Limb (tissue), 2 donors: ENCODE measurements around the gene CCND1.
"Not testable (repeated sequence)": the region's sequence is repeated elsewhere in the genome, so short reads cannot be mapped to it uniquely, and the experiment has no call there.

Source experiments
- DNase-seq, 2 donors: peaks; one replicate each; pipeline ENCODE4 v3.0.0-alpha.2; 2016; ENCODE audit errors: extremely low spot score in 2 of 2

The CCND1 gene

DNA sequence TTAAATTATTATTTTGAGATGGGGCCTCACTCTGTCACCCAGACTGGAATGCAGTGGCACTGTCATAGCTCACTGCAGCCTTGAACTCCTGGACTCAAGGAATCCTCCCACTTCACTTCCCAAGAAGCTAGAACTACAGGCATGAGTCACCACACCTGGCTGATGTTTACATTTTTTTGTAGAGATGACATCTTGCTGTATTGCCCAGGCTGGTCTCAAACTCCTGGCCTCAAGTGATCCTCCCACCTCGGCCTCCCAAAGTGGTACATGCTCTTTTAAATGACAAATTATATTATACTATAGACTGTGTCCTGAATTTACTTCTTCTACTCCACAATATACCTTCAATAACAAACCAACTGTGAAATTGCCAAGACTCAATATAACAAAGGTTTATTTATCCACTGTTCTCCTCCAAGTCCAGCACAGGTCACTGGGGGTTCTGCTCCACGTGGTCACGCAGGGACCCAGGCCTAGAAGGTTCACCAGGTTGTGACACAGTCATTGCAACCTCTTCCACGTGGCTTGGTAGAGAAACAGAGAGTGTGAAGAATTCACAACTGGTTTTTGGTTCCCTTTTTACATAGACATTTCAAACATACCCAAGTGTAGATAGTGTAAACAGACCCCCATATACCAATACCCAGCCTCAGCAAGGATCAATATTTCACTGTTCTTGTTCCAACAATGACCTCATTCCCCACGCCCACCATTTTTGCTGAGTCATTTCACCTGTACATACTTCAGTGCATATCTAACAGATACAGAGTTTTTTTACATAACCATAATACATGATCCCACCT is 47.2 kb downstream of the CCND1 start:
- not testable (repeated sequence) for DNase-seq

DNA sequence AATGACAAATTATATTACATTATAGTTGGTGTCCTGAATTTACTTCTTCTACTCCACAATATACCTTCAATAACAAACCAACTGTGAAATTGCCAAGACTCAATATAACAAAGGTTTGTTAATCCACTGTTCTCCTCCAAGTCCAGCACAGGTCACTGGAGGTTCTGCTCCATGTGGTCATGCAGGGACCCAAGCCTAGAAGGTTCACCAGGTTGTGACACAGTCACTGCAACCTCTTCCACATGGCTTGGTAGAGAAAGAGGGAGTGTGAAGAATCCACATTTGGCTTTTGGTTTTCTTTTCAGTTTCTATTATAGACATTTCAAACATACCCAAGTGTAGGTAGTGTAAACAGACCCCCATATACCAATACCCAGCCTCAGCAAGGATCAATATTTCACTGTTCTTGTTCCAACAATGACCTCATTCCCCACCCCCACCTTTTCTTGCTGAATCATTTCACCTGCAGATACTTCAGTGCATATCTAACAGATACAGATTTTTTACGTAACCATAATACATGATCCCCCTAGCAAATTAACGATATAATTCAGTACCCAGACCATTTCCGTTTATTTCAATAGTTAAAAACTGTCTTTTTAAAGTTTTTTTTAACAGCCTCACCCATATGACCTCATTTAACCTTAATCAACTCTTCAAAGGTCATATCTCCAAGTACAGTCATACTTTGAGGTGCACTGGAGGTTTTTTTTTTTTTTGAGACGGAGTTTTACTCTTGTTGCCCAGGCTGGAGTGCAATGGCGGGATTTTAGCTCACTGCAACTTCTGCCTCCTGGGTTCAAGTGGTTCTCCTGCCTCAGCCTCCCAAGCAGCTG is 48.7 kb downstream of the CCND1 start:
- DNase-seq: no peak

DNA sequence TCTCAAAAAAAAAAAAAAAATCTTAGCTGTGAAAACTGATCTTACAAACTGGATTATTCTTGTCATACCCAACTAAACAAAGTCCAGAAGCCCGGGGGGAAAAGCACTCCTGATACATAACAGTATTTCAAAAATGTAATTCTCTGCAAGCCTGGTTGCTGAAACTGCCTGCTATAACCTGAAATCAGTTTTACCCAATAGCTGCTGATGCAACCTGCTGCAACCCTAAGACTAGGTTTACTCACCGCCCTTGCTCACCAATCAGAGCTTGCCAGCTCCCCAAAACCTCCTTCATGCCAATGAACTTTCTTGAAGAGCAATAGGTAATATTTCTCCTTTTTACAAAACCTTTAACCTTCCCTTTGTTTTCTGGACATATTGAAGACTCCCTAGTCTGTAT is 50.5 kb downstream of the CCND1 start:
- DNase-seq: no peak

DNA sequence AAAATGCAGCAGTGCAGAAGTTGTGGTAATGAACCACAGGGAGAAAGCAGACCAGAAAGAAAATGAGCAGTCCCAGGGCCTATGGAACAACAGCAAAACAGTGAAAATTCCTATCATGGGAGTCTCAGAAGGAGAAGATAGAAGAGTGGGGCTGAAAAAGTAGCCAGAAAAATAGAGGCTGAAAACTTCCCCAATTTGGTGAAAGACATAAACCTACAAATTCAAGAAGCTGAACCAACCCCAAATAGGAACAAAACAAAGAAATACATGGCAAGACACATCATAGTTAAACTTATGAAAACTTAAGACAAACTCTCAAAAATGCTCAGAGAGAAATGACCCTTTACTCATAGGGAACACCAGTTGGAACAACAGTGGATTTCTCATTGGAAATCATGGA is 51.5 kb downstream of the CCND1 start:
- no peak for DNase-seq

DNA sequence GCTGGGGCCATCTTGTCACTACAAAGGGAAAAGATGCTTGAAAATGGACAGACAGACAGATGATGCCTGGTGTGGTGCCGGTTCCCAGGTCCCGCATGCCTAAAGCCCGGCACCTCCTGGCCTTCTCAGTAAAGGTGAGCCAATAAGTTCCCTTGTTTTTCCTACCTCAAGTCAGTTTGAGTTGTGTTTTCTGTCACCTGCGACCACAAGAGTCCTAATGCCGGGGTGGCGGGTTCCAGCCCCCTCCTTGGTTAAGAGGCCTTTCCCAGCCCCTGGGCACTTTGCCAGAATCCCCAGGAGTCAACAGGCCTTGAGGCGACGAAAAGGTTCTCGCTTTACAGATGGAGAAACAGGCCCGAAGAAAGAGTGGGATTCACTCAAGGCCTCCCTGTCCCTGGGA is 53.8 kb downstream of the CCND1 start:
- no peak for DNase-seq

DNA sequence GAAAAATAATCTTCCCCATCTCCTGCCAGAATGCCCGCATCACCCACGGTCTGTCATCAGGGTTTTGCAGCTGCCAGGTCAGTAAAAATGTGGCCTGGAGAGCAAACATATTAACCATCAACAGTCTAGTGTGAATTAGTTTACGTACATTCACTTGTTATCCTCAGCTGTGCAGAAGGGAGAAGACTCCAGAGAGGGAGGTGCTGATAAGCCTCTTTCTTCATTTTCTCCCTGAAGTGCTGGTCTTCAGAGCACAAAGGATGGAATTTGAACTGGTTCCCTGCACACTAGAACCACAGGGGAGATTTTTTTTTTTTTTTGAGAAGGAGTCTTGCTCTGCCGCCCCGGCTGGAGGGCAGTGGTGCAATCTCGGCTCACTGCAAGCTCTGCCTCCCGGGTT is 54.6 kb downstream of the CCND1 start:
- no peak for DNase-seq

DNA sequence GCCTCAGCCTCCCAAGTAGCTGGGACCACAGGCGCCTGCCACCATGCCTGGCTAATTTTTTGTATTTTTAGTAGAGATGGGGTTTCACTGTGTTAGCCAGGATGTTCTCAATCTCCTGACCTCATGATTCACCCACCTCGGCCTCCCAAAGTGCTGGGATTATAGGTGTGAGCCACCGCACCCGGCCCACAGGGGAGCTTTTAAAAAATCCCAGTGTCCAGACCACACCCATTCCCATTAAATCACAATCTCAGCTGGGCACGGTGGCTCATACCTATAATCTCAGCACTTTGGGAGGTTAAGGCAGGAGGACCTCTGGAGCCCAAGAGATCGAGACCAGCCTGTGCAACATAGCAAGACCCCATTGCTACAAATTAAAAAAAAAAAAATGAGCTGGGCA is 55.0 kb downstream of the CCND1 start:
- DNase-seq: not testable (repeated sequence)

DNA sequence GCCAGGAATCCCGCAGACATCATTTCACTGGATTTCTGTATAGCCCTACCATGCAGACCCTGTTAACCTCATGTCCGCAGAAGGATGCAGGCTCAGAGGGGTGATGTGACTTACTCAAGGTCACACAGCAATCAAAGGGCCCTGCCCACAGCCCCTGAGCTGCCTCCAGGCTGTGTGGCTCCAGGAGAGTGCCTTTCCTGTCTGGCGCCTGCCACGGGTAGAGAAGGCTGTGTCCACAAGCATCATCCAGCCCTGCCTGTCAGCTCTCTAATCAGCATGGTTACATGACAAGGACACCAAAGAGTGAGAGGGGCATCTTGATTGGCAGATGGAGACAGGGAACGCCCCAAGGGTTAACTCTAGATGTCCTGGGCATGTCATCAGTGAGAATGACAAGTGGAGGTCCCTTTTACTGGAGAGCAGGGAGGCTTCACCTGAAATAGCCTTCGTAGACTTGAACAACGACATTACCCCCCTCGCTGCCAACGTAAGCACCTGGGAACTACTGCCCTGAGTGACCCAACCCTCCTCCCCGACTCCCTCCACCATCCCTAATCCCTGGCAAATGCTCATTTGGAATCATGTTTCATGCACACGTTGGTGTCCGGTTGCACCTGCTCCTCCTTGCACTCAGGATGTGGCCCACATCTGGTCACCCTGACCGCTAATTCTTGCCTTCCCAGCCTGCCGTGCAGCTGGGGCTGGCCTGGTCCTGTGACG is 56.0 kb downstream of the CCND1 start:
- DNase-seq: no peak

DNA sequence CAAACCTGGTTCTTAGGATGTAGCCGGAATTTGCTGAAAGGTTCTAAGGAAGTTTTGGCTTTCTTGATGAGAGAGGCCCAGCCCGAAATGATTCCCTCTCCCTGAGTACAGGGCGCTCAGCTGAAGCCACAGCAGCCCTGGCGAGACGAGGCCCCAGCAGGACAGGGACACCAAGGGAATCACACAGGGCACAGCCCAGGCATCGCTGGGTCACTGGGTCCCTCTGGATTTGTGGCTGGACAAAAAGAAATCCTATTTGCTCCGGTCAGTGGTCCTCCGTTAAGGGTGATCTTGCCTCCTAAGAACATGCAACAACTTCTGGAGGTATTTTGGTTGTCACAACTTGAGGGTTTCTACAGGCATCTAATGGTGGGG is 56.5 kb downstream of the CCND1 start:
- no peak for DNase-seq

DNA sequence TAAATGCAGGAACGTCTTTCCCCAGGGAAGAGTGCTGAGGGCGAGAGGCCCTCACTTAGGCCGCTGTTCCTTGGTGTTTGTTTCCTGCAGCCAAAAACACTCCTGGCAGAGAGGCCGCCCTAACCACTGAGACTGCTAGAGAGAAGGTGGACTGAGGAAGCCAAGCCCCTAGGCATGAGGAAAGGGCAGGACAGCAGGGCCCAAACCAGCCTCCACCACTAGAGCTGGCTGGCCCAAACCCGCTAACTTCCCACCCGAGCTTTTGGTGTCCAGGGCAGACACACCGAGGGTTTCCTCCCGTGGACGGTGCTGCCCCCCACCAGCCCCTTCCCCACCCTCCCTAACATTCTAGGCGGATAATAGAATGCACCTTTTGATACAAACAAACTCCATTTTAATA is 56.9 kb downstream of the CCND1 start:
- DNase-seq: no peak

DNA sequence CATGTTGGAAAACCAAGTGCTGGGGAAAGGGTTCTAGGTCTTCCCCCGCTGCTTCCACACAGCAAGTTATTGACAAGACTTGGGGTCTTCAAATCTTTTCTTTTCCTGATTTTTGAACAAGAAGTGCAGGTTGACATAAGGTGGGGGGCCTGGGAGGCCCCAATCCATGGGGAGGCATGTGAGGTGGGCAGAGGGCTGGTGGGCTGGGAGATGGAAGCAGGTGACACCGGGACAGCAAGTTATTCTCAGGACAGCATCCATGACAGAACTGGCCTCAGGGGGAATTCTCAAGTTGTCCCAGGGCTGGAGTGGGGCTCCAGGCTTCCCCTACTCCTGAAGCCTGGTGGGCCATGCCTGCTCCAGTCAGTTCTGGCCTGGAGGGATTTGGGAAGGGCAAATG is 57.4 kb downstream of the CCND1 start:
- no peak for DNase-seq

DNA sequence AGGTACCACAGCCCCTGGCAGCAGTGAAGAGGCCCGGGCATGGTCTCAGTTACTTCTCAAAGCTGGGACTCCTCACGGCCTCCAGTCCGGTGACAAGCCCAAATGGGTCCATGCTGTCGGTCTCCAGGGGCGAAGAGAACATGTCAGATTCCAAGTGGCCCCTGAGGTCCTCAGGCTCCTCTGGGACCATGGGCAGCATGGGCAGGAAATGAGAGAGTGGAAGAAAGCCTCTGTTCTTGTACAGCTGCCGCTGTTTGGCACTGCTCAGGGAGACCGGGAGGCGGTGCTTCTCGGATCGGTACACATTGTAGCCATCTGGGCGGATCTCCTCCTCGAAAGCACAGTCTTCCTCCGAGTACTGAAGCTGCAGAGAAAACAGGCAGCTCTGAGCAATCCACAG is 58.3 kb downstream of the CCND1 start:
- DNase-seq: no peak

DNA sequence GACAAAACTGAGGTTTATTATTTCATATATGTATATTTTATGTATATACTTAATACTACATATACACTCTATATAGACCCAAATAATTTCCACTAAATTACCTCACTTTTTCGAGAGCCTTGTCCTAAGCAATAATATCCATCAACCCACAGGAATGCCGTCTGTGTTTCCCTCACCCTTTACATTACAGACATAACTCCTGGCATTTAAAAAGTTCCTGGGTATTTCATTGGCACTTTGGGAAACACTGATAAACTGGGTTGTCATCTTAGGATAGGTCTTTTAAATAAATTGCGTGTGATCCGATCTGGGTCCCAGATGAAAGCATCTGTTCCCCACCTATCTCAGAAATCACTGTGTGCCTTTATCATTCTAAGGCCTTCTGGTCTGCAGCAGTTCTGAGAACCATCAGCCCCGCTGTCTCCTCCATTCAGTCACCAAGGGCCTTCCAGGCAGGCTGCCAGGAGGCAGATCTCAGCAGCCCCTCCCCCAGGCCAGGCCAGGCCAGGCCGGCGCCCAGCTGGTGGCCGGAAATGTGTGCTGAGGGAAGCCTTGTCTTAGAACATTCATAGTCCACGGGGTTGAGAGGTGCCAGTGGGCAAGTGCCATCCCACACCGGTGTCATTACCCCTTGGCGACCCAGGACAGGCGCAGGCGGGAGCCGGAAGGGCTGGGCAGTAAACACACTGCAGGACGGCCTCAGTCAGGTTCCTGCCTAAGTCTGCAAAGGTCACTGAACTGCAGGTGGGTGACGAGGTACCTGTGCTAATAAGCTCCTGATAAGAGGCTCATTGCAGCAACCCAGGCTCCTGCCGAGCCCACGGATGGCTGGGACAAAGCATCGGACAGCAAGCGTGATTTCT is 59.6 kb downstream of the CCND1 start:
- DNase-seq: peak; percentile 58 to 82

DNA sequence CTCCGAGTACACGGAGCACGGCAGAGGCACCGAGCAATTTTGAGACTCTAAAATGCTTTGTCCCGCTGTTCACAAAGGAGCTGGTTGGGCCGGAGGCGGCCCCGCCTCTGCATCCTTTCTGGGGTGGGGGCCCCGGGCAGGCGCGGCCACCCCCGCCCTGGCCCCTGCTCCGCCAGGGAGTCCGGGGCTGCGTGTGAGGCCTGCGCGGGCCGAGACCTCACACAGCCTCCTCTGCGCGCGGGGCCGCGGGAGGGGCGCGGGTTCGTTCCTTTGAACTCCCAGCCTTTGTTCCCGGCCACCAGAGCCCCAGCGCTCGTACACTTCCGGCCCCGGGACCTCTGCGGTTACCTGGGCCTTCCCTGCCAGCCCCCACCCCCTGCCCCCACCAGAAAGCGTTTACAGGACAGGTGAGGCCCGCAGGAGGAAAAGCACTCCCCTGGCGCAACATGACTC is 61.3 kb downstream of the CCND1 start:
- peak in 1 of 2 donors; percentile 51 for DNase-seq

DNA sequence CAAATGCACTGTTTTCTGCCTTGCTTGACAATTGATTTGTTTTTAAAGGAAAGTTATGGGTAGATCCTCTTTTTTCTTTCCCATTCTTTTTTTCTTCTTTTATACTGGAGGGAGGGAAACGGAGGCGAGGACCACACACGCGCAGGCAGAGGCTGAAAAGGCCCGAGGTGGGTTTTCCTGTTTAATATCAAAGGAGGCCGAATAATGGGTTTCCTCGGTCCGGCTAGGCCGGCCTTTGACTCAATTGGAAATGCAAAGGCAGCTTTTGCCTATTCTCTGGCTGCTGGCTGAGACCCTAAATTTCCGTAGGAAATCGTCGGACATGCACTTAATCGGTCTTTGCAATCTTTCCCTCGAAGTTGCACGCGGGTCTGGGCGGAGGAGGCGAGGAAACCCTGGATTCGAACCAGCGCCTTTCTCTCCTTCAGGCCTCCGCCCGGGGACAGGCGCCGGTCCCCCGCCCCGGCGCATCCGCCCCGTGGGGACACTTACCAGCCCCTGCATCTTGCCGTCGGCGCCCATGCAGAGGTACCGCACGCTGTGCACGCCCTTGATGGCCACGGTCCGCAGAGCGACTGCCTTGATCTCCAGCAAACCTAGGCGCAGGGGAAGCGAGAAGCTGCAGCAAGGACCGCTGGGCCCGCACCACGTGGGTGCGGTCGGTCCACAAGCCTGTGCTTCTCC is 62.0 kb downstream of the CCND1 start:
- DNase-seq: no peak

DNA sequence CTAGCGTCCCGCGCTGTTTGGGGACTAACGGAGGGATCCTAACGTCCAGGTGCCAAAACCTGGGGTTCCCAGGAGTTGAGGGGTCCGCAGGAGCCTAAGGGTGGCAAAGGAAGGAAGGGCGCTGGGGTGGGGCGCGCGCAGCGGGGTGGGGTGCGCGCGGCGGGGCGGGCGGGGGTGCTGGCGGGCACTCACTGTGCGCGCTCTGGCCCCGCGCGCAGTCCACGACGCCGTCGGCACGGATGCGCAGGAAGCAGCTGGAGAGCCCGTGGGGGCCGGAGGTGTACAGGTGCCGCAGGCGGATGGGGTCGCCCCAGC is 62.5 kb downstream of the CCND1 start:
- DNase-seq: no peak
